Stomach (tissue), 9 donors: ENCODE measurements around the gene HEBP1. TPM values are rescaled to one million over a fixed set of nuclear protein-coding genes. Genes with fewer than 3 reads are reported as not detected.
A peak's percentile ranks its signal among the peaks of the same experiment; 100 is the strongest.

Experiments
- DNase-seq, 2 donors: peaks; one replicate each; pipeline versions ENCODE4 v3.0.0 to v3.0.0-alpha.2; 2013 to 2019
- H3K27ac ChIP-seq, 5 donors: fragments of 200-600 bp in 4 of 5; sonication (generic) in 4 of 5; one replicate each; pipeline ENCODE4 v1.5.1; 2013 to 2019; ENCODE audit warnings: mild to moderate bottlenecking in 1 of 5, moderate library complexity in 1 of 5
- H3K27me3 ChIP-seq, 3 donors: fragments of 200-600 bp; sonication (generic); one replicate each; pipeline ENCODE4 v1.5.1; 2017 to 2019; ENCODE audit warnings: mixed run types in 1 of 3
- H3K36me3 ChIP-seq, 4 donors: fragments of 200-600 bp; sonication (generic); 1 replicate in 3 of 4; 2 replicates in 1 of 4; pipeline ENCODE4 v1.5.1; 2016 to 2019
- H3K4me1 ChIP-seq, 4 donors: fragments of 200-600 bp; sonication (generic); one replicate each; pipeline ENCODE4 v1.5.1; 2016 to 2019
- H3K4me3 ChIP-seq, 4 donors: fragments of 200-600 bp; sonication (generic) in 3 of 4; one replicate each; pipeline ENCODE4 v1.5.1; 2016 to 2019; ENCODE audit warnings: mild to moderate bottlenecking in 1 of 4
- H3K9me3 ChIP-seq, 4 donors: fragments of 200-600 bp; sonication (generic); one replicate each; pipeline ENCODE4 v1.5.1; 2016 to 2019
- EP300 ChIP-seq: sonication (generic); formaldehyde crosslinking; IDR thresholded peaks from one replicate; pipeline ENCODE4 v1.6.1; 2017; ENCODE audit warnings: antibody characterized with exemption
- POLR2A ChIP-seq, 4 donors: fragments of 450-650 bp; IDR thresholded peaks; one replicate each; pipeline ENCODE4 v1.6.1; 2016; ENCODE audit warnings: antibody characterized with exemption in 4 of 4, control low read depth in 2 of 4, mild to moderate bottlenecking in 1 of 4, moderate library complexity in 1 of 4
- POLR2AphosphoS5 ChIP-seq, 3 donors: sonication (generic); formaldehyde crosslinking; IDR thresholded peaks; one replicate each; pipeline ENCODE4 v1.6.1; 2016; ENCODE audit warnings: antibody characterized with exemption in 3 of 3
- WGBS, 5 donors: extraction: QIAGEN DNeasy Blood & Tissue Kit in 3 of 5; methylation state at CpG; one replicate each; pipeline versions ENCODE4 v1.1.5 to v1.1.7; 2013 to 2018; 5-methylcytosine and 5-hydroxymethylcytosine counted together
- intact Hi-C: fragments of 100-400 bp; cut with DNase I; formaldehyde crosslinking; loops from one replicate; pipeline ENCODE4 v1.15.1; 2023; ENCODE audit warnings: low total_unique reads
- polyA plus RNA-seq, 3 donors: library from polyadenylated mRNA; stranded (reverse); fragments of 200-250 nt; gene quantifications; one replicate each; pipeline ENCODE4 v1.2.3, GENCODE V29; 2013
- total RNA-seq, 5 donors: library from RNA; depleted of rRNA; stranded (reverse); fragments of >200 nt; gene quantifications; one replicate each; pipeline versions ENCODE4 v1.1.0 to v1.2.3, GENCODE V29; 2014 to 2016
- TF ChIP-seq, protein P1 (sequence below), 7 experiments: fragments of 450-650 bp in 4 of 7; fragments of 200-600 bp in 3 of 7; sonication (generic) in 3 of 7; IDR thresholded peaks; one replicate each; pipeline ENCODE4 v1.5.1; 2016 to 2019; ENCODE audit warnings: antibody characterized with exemption in 7 of 7, control low read depth in 2 of 7, mild to moderate bottlenecking in 1 of 7
- donor health status: healthy with polysubstance abuse.
- donor health status: Bipolar disorder and iron deficiency.
- donor health status: healthy.

Gene HEBP1
- total and polyA plus RNA-seq, 8 donors: 0.45 to 57.3 (median 28.6) TPM

DNA sequence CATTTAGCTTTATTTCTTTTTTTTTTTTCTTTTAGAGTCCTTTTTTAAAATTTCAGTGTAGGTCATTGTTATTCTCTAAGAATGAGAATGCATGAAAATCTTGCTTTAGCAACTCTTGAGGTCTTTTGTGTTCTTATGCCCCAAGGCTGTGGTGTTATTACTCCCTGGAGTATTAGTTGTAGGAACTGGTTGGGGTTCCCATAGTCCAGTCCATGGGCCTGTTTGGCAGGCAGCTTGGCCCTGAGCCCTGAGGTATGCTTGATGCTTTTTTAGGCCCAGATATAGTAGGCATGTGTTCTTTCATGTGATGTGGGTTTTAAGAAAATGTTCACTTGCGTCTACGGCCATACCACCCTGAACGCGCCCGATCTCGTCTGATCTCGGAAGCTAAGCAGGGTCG, 45.8 kb upstream of the HEBP1 start:
- DNase-seq: no peak
- WGBS, 5 donors: 93 to 98% (median 97%) methylated on average over 8 of the region's 8 CpGs; no CpG with 5 or more reads in 1 of the 5 donors

DNA sequence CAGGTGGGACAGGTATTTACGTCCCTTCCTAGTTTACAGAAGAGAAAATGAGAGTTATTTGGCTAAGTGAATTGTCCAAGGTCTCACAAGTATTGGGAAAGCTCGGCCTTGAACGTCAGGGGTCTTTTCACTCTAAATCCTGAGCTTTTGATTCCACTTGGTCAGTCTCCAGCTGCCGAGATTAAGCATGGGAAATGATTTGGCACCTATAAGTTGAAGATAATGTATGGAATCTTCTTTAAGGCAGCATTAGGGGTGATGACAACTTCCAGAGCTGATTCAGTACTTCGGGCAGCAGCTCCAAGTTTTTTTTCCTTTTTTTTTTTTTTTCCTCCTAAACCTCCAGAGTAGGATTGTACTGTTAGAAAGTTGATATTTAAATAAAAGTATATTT, 44.8 kb upstream of the HEBP1 start:
- Histone ChIP-seq H3K9me3 (no peaks in the 10 kb centered on the region), H3K4me1 (peaks cover 4 to 27% (median 14%) of the 10 kb centered on the region in 4 donors), H3K4me3 (peak overlapping the region; percentile 94 to 100 (median 96)), H3K27ac (peak overlapping the region in 2 of 5 donors; percentile 68 to 79), H3K27me3 (no peaks in the 10 kb centered on the region), H3K36me3 (no peaks in the 10 kb centered on the region)
- no peak for DNase-seq
- WGBS, 5 donors: 6 to 9% (median 9%) methylated on average over 4 to 5 of the region's 5 CpGs
- intact Hi-C loops: no loop called here
- TF ChIP-seq, protein P1, sequence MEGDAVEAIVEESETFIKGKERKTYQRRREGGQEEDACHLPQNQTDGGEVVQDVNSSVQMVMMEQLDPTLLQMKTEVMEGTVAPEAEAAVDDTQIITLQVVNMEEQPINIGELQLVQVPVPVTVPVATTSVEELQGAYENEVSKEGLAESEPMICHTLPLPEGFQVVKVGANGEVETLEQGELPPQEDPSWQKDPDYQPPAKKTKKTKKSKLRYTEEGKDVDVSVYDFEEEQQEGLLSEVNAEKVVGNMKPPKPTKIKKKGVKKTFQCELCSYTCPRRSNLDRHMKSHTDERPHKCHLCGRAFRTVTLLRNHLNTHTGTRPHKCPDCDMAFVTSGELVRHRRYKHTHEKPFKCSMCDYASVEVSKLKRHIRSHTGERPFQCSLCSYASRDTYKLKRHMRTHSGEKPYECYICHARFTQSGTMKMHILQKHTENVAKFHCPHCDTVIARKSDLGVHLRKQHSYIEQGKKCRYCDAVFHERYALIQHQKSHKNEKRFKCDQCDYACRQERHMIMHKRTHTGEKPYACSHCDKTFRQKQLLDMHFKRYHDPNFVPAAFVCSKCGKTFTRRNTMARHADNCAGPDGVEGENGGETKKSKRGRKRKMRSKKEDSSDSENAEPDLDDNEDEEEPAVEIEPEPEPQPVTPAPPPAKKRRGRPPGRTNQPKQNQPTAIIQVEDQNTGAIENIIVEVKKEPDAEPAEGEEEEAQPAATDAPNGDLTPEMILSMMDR (IDR thresholded peaks at IDR 0.05): no peak
- TF ChIP-seq POLR2AphosphoS5 (IDR thresholded peaks at IDR 0.05) (no peak), POLR2A (IDR thresholded peaks at IDR 0.05) (no peak), EP300 (no peak)

More for the DNA sequence above, 45.8 kb upstream of the HEBP1 start:
- intact Hi-C loops: no loop called here
- no peaks in the 10 kb centered on the region for H3K9me3 ChIP-seq
- H3K27ac ChIP-seq: no peak overlapping the region
- no peaks in the 10 kb centered on the region for H3K36me3 ChIP-seq
- no peaks in the 10 kb centered on the region for H3K27me3 ChIP-seq
- H3K4me1 ChIP-seq: peaks cover 4 to 37% (median 14%) of the 10 kb centered on the region in 4 donors
- H3K4me3 ChIP-seq: no peak overlapping the region
- TF ChIP-seq, protein P1 (IDR thresholded peaks at IDR 0.05): no peak
- TF ChIP-seq POLR2A (IDR thresholded peaks at IDR 0.05): no peak
- TF ChIP-seq POLR2AphosphoS5 (IDR thresholded peaks at IDR 0.05): no peak
- TF ChIP-seq EP300: no peak

GRCh38 chr12:13044002-13044905, 44.2 kb upstream of the HEBP1 start, which contains the start of gene FAM234B:
FAM234B (plus strand) TSS chr12:13044381; CDS start chr12:13044404, 23 bp downstream.
- TF ChIP-seq EP300 (no peak), POLR2AphosphoS5 (IDR thresholded peaks at IDR 0.05) (peak in 2 of 3 donors; percentile 53 to 64), POLR2A (IDR thresholded peaks at IDR 0.05) (no peak)
- TF ChIP-seq, protein P1 (IDR thresholded peaks at IDR 0.05): no peak
- intact Hi-C loops: no loop called here
- Histone ChIP-seq H3K27me3 (no peaks in the 10 kb centered on the region), H3K27ac (peak within 1 kb of the TSS in 4 of 5 donors; percentile 68 to 82 (median 76)), H3K4me1 (peaks cover 4 to 23% (median 14%) of the 10 kb centered on the region in 4 donors), H3K9me3 (no peaks in the 10 kb centered on the region), H3K36me3 (no peaks in the 10 kb centered on the region), H3K4me3 (peak within 1 kb of the TSS; percentile 94 to 100 (median 96))
- 2 to 4% (median 3%) methylated on average over 51 to 74 of the region's 74 CpGs for WGBS, 5 donors
- peak; percentile 76 to 91 for DNase-seq

- WGBS, 5 donors: 83 to 88% (median 85%) methylated on average over 4 of the region's 4 CpGs
- H3K4me3 ChIP-seq: no peak overlapping the region
- H3K36me3 ChIP-seq: no peaks in the 10 kb centered on the region
- no peaks in the 10 kb centered on the region for H3K27me3 ChIP-seq
- no peak overlapping the region for H3K27ac ChIP-seq
- H3K4me1 ChIP-seq: peaks cover 4 to 23% (median 14%) of the 10 kb centered on the region in 4 donors
- TF ChIP-seq POLR2A (IDR thresholded peaks at IDR 0.05): no peak
- no peak for TF ChIP-seq EP300
- TF ChIP-seq, protein P1 (IDR thresholded peaks at IDR 0.05): no peak
- TF ChIP-seq POLR2AphosphoS5 (IDR thresholded peaks at IDR 0.05): no peak
- no peak for DNase-seq
- no peaks in the 10 kb centered on the region for H3K9me3 ChIP-seq
- intact Hi-C loops: no loop called here
Observed at GRCh38 chr12:13042666-13043230, 42.7 kb upstream of the HEBP1 start.
